Inflammatory macrophage treated with lipopolysaccharide for 1 hour (primary cell): ENCODE results near the gene DEFB114.

Experiments
- DNase-seq, 2 donors: peaks; one replicate each; pipeline ENCODE4 v3.0.0-alpha.2; 2020 to 2022

Gene DEFB114

GRCh38 chr6:49934770-49935169, 29.2 kb downstream of the DEFB114 start:
- DNase-seq = no peak

DNA sequence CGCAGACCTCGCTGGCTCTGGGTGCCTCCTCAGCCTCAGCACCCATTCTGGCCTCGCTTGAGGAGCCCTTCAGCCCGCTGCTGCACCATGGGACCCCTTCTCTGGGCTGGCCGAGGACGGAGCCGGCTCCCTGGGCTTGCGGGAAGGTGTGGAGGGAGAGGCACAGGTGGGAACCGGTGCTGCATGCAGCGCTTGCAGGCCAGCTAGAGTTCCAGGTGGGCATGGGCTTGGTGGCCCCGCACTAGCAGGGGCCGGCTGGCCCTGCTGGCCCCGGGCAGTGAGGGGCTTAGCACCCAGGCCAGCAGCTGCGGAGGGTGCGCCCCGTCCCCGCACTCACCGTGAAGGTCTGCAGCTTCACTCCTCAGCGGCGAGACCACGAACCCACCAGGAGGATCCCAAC, 30.4 kb downstream of the DEFB114 start:
- no peak for DNase-seq

DNA sequence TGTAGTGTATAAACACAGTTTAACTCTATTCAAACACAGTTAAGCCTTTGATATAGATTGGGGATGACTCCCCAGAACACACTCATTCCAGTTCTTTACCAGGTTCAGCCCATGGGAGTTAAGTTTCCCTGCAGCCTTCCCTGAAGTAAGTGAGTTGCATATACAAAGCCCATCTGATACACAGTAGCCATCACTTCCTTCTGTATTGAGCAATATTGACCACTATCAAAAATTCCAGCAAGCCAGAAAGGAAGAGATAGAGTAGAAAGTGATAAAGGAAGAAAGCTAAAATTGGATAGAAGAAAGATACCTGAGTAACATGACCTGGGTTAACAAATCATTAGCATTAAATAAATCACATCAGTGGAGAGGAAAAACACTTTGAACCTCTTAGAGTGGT, 34.6 kb downstream of the DEFB114 start:
- no peak for DNase-seq

GRCh38 chr6:49923826-49924225, 40.1 kb downstream of the DEFB114 start:
- no peak for DNase-seq

- DNase-seq = no peak
Measured at GRCh38 chr6:49919935-49920644, 43.9 kb downstream of the DEFB114 start.

DNA sequence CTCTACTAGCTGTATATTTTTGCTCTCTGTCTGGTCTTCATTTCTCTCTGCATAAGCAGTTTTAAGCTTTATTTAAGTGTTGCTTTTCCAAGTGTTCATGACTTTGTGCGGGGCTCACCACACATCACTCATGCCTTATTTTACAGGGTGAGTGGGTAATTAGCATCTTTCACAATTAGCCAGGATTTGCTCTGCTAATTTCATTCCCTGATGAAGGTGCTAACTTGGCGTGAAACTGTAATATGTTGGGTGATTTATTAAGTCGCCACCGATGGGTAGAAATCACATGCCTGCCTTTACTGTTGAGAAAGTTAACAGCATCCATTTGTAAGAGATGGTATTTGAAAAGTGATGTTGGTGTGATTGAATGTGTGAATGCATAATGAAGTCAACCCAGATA, 44.7 kb downstream of the DEFB114 start:
- no peak for DNase-seq

- no peak for DNase-seq
Measured at GRCh38 chr6:49918787-49919186, 45.2 kb downstream of the DEFB114 start.

- no peak for DNase-seq
Measured at GRCh38 chr6:49915035-49915434, 48.9 kb downstream of the DEFB114 start.

GRCh38 chr6:49913636-49914375, 50.2 kb downstream of the DEFB114 start:
- DNase-seq = no peak

DNA sequence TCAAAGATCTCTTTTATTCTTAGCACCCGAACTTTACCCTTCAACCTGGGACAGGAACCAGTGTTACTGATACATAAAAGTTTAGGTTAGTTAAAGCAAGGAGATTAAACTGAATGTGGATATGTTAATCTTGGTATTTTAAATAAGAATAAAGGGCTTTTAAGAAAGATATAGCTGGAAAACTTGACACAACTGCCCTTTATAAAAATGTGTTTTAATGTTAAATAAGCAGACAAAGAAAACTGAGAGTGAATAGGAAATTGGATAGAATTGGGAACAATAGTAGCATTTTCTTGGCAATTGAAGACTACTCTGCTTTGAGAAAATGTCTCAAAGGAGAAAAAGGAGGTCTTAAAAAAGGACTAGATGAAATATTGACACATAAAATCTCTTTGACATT, 51.8 kb downstream of the DEFB114 start:
- DNase-seq = no peak

DNA sequence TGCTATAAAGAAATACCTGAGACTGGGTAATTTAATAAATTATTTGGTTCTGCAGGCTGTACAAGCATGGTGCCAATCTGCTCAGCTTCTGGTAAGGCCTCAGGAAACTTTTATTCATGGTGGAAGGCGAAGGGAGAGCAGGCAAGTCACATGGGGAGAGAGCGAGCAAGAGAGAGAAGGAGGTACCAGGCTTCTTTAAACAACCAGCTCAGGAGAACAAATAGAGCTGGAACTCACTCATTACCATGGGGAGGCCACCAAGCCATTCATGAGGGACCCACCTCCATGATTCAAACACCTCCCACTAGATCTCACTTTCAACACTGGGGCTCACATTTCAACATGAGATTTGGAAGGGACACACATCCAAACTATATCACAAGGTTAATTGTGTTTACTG, 52.7 kb downstream of the DEFB114 start:
- DNase-seq = no peak
